Chondrocyte (in vitro differentiated cells): Measurements from ENCODE around the gene SCAF1. TPM values are rescaled to one million over a fixed set of nuclear protein-coding genes. Genes with fewer than 3 reads are reported as not detected.

Experiments used
- DNase-seq: peaks from one replicate; pipeline ENCODE4 v3.0.0; 2021; ENCODE audit warnings: mixed read lengths, low spot score
- H3K27ac Mint-ChIP-seq: one replicate; pipeline ENCODE4 v1.8.0; 2021; ENCODE audit warnings: mild to moderate bottlenecking, moderate library complexity, mixed read lengths; ENCODE audit not compliant: unreplicated experiment
- H3K27me3 Mint-ChIP-seq: 2 replicates; pipeline ENCODE4 v1.8.0; 2021; ENCODE audit warnings: low read depth, mixed read lengths
- H3K36me3 Mint-ChIP-seq: 2 replicates; pipeline ENCODE4 v1.8.0; 2021; ENCODE audit warnings: low read depth, mixed read lengths
- H3K4me1 Mint-ChIP-seq: 2 replicates; pipeline ENCODE4 v1.8.0; 2021; ENCODE audit warnings: low read depth, mild to moderate bottlenecking, mixed read lengths
- H3K4me3 Mint-ChIP-seq: one replicate; pipeline ENCODE4 v1.8.0; 2021; ENCODE audit warnings: mild to moderate bottlenecking, moderate library complexity, mixed read lengths; ENCODE audit not compliant: unreplicated experiment
- H3K9me3 Mint-ChIP-seq: 2 replicates; pipeline ENCODE4 v1.8.0; 2021; ENCODE audit warnings: low read depth, mixed read lengths
- total RNA-seq: library from RNA; stranded (reverse); gene quantifications from 3 replicates; pipeline ENCODE4 v1.2.1, GENCODE V29; 2021
- TF ChIP-seq, protein P1 (sequence below): fragments of 200-600 bp; sonication (generic); IDR thresholded peaks from 2 replicates; pipeline ENCODE4 v1.5.0; 2021; ENCODE audit warnings: antibody characterized with exemption, mild to moderate bottlenecking, moderate library complexity

Gene SCAF1
- total RNA-seq, 1 donor from 2014 or later, result 76.3 TPM

GRCh38 chr19:49645995-49646394, 4.0 kb downstream of the SCAF1 start:
- no peak for DNase-seq
- Mint-ChIP-seq H3K4me3 (no peak overlapping the region), H3K9me3 (no peaks in the 10 kb centered on the region), H3K27me3 (no peaks in the 10 kb centered on the region), H3K27ac (no peak overlapping the region), H3K4me1 (peaks cover 37% of the 10 kb centered on the region), H3K36me3 (peaks cover 14% of the 10 kb centered on the region)
- TF ChIP-seq, protein P1, sequence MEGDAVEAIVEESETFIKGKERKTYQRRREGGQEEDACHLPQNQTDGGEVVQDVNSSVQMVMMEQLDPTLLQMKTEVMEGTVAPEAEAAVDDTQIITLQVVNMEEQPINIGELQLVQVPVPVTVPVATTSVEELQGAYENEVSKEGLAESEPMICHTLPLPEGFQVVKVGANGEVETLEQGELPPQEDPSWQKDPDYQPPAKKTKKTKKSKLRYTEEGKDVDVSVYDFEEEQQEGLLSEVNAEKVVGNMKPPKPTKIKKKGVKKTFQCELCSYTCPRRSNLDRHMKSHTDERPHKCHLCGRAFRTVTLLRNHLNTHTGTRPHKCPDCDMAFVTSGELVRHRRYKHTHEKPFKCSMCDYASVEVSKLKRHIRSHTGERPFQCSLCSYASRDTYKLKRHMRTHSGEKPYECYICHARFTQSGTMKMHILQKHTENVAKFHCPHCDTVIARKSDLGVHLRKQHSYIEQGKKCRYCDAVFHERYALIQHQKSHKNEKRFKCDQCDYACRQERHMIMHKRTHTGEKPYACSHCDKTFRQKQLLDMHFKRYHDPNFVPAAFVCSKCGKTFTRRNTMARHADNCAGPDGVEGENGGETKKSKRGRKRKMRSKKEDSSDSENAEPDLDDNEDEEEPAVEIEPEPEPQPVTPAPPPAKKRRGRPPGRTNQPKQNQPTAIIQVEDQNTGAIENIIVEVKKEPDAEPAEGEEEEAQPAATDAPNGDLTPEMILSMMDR, result no peak

GRCh38 chr19:49646586-49646985, 4.6 kb downstream of the SCAF1 start:
- H3K9me3 Mint-ChIP-seq, result no peaks in the 10 kb centered on the region
- no peak for DNase-seq
- no peak overlapping the region for H3K27ac Mint-ChIP-seq
- peaks cover 32% of the 10 kb centered on the region for H3K4me1 Mint-ChIP-seq
- peaks cover 15% of the 10 kb centered on the region for H3K36me3 Mint-ChIP-seq
- H3K4me3 Mint-ChIP-seq, result no peak overlapping the region
- TF ChIP-seq, protein P1, result no peak
- H3K27me3 Mint-ChIP-seq, result no peaks in the 10 kb centered on the region

DNA sequence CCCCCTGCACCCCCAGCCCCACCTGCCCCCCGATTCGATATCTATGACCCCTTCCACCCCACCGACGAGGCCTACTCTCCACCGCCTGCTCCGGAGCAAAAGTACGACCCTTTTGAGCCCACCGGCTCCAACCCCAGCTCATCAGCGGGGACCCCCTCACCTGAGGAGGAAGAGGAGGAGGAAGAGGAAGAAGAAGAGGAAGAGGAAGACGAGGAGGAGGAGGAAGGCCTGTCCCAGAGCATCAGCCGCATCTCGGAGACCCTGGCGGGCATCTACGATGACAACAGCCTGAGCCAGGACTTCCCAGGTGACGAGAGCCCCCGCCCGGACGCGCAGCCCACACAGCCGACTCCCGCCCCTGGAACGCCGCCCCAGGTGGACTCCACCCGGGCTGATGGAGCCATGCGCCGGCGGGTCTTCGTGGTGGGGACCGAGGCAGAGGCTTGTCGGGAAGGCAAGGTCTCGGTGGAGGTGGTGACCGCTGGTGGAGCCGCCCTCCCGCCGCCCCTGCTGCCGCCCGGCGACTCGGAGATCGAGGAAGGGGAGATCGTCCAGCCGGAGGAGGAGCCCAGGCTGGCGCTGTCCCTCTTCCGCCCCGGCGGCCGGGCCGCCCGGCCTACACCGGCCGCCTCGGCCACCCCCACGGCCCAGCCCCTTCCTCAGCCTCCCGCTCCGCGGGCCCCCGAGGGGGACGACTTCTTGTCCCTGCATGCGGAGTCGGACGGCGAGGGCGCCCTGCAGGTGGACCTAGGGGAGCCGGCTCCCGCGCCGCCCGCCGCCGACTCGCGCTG, 9.2 kb downstream of the SCAF1 start:
- TF ChIP-seq, protein P1, result no peak
- no peaks in the 10 kb centered on the region for H3K9me3 Mint-ChIP-seq
- no peak for DNase-seq
- H3K4me3 Mint-ChIP-seq, result no peak overlapping the region
- H3K4me1 Mint-ChIP-seq, result no peaks in the 10 kb centered on the region
- no peaks in the 10 kb centered on the region for H3K27me3 Mint-ChIP-seq
- H3K27ac Mint-ChIP-seq, result peak overlapping the region; percentile 32
- peaks cover 24% of the 10 kb centered on the region for H3K36me3 Mint-ChIP-seq

- Mint-ChIP-seq H3K27me3 (no peaks in the 10 kb centered on the region), H3K4me1 (no peaks in the 10 kb centered on the region), H3K4me3 (no peak overlapping the region), H3K9me3 (no peaks in the 10 kb centered on the region), H3K27ac (no peak overlapping the region), H3K36me3 (peaks cover 20% of the 10 kb centered on the region)
- TF ChIP-seq, protein P1, result no peak
- DNase-seq, result no peak
Observed at GRCh38 chr19:49651820-49652550, 10.0 kb downstream of the SCAF1 start.

- Mint-ChIP-seq H3K9me3 (no peaks in the 10 kb centered on the region), H3K36me3 (peaks cover 20% of the 10 kb centered on the region), H3K4me1 (no peaks in the 10 kb centered on the region), H3K4me3 (no peak overlapping the region), H3K27me3 (no peaks in the 10 kb centered on the region), H3K27ac (no peak overlapping the region)
- DNase-seq, result no peak
- TF ChIP-seq, protein P1, result no peak
Observed at GRCh38 chr19:49652551-49653465, 10.8 kb downstream of the SCAF1 start.
